GM12891 (cell line): ENCODE data around the gene POR.

Experiments used
- POLR2A ChIP-seq: IDR thresholded peaks from 2 replicates; pipeline ENCODE4 v1.6.1; 2011; ENCODE audit warnings: low read depth, low read length, control low read depth
- POLR2AphosphoS5 ChIP-seq: IDR thresholded peaks from 2 replicates; pipeline ENCODE4 v1.6.1; 2011; ENCODE audit warnings: low read depth, low read length, control low read depth
- POU2F2 ChIP-seq: IDR thresholded peaks from 2 replicates; pipeline ENCODE4 v1.6.1; 2011; ENCODE audit warnings: low read depth, mild to moderate bottlenecking, control low read depth, low read length, moderate library complexity
- SPI1 ChIP-seq: IDR thresholded peaks from 2 replicates; pipeline ENCODE4 v1.6.1; 2011; ENCODE audit warnings: low read depth, low read length, control low read depth
- TAF1 ChIP-seq: IDR thresholded peaks from 2 replicates; pipeline ENCODE4 v1.6.1; 2011; ENCODE audit warnings: low read depth, low read length, control low read depth

DNA sequence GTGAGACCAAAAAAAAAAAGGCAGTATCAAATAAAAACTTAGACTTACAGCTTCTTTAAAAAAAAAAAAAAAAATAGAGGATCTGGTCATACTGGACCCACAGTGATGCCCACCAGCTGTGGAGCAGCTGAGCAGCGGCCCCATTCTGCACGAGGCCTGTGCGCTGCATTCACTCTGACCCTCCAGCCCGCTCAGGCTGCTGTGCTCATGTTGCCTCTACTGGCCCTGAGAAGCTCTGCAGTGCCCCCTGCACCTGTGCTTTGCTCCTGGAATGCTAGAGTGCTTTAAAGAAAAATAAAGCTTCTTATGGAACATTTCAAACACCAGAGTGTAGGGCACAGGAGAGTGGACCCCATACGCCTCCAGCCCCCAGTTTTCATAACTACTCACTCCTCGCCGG lies 46.3 kb downstream of the POR start:
- no peak for TF ChIP-seq POLR2AphosphoS5
- no peak for TF ChIP-seq POLR2A
- TF ChIP-seq TAF1: no peak
- TF ChIP-seq SPI1: no peak
- no peak for TF ChIP-seq POU2F2
